Midbrain (tissue), 1 donor: ENCODE data around the gene ILKAP.
A peak's percentile ranks its signal among the peaks of the same experiment; 100 is the strongest.
"Not testable (repeated sequence)": the region's sequence is repeated elsewhere in the genome, so short reads cannot be mapped to it uniquely, and the experiment has no call there.

Experiments
- DNase-seq: peaks from one replicate; lab custom pipeline; 2025; lab: John Stamatoyannopoulos, UW

ILKAP gene

DNA sequence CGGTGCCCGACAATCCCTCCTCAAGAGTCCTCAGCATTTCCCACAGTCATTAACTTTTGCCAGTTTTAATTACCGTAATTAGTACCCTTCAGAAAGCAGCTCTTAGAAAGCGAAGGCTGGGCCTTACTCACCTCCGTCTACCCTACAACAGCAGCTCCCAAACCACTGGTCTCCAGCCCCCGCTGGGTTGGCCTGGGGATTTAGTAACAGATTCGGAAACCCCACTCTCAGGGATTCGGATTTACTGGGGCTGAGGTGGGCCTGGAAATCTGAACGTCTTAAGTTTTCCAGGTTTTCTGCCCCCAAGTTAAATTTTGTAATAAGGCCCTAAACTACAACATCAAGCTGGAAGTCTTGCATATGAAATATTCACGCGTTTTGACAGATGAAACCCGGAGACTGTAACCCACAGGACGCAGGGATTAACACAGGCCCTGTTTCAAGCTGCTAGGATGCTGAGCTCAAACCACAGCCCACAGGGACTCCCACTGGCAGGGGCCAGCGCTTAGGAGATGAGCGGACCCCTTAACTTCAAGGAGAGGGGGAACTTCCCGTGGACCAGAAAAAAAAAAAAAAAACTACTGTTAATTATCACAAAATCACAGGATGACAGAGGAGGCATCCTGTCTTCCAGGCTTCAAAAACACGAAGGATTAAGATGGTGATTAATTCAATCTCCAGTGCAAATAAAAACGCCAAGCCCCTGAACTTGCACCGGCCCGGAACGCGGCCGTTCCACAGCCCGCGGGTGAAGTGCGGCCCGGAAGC lies 985 bp downstream of the ILKAP start:
- DNase-seq = no peak

DNA sequence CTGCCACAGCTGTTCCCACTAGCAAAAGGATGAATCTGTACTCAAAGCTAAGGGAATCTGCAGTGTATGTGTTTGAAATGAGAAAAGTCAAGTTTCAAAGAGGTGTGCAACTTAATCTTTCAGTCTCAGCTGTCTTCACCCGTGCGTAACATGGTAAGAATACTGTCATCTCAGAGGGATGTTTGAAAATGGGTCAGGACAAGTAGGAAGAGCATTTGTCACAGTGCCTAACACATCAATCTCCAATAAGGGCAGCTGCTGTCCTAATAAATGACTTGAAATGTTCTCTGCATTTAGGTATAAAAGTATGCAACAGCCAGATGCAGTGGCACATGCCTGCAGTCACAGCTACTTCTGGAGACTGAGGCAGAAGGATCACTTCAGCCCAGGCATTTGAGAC lies 13.1 kb downstream of the ILKAP start:
- DNase-seq = no peak

DNA sequence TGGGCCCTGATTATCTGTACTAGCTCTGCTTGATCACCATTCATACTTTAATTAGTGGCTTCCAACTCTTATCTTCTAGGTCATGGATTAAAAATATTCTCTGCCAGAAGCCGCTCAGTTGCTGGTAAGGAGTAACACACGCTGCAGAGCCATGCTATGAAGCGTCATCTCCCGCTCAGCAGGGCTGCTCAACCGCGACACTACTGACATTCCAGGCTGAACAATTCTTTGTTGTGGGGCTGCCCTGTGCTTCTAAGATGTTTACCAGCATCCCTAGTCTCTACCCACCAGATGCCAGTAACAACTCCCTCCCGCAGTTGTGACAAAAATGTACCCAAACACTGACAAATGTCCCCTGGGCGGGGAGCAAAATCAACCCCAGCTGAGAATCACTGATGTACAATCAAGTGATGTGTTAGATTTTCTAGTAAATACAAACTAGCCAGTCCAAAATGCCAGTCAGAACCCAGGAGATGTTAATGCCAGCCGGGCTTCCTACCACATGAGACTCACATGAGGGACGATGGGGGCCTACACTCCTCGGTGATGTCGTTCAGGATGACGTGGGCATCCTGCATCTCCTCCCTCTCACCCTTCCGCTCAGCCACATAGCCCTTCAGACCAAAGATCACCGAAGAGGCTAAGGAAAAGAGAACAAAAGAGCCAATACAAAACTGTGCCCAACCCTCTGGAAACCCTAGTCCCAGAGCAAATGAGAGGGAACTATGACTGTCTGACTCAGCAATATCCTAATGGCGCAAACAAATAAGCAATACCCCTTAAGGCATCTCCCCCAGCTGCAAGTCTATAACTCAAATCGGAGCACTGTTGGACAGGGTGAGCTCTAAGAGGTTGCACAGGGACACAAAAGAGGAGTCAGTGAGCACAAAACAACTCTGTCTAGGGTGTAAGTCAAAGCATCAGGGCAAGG lies 15.6 kb downstream of the ILKAP start:
- peak; percentile 43 for DNase-seq

DNA sequence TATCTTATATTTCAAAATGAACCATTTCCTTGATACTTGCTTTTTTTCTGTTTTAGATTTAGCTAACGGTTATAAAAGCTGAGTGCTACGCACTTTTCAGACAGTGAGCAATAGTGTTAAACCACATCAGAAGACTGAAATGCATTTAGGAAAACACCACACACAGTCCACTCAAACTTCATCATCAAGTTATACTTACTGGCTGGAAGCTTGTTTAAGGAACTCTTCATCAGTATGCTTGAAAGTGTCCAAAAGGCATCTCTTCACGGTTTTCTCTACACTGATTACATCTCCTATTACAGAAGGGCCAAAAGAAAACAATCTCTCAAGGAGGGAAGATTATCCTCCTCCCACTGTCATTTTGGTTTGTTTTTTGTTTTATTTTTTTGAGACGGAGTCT lies 19.7 kb downstream of the ILKAP start:
- no peak for DNase-seq

DNA sequence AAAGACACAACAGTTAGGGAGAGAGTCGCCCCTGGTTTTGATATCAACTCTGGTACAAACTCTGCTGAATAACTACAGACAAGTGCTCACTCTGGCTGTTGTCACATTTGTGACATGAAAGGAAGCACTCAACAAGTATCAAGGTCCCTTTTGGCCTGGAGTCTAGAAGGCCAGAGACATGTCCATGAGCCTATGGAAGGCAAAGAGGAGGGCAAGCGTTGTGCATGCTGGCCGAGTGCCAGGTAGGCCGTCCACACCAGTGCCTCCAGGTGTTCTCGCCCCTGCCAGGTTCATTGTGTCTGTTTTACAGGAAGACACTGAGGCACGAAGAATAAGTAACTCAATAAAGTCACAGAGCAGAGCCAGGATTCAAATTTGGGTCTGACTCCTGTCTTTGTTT lies 21.1 kb downstream of the ILKAP start:
- no peak for DNase-seq

DNA sequence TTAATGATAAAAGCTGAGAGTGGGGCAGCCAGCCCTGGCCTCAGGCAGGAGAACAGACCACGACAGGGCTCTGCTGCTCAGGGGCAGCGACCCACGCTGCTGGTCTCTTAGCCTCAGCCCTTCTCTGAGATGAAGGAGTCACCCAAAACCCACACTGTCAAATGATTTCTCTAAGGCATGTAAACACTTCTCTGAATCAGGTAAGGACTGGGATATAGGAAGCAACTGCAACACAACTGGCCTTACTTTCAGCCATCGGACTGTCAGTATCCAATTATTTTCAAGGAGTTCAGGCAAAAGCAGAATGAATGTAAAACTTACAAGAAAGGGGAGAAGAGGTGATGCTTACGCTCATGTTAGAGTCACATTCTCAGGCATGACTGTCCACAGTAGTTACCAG lies 22.9 kb downstream of the ILKAP start:
- no peak for DNase-seq

DNA sequence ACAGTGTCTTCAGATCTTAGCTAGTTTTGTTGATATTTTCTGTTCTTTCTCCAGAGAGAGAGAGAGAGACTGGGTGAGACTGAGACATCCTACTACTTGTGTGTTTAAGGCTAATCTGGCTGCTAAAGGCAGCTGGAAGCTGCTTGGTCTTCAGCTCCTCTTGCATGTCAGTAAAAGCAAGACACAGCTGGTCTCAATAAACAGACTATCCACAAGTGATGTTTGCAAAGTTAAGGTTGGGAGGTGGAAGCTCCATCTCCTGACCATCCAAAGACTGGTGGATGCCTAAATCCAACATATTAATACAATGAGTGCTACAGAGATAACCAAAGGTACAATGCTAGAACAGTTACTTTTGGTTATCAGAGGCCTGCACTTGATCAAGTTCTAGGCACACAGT lies 26.9 kb downstream of the ILKAP start:
- no peak for DNase-seq

DNA sequence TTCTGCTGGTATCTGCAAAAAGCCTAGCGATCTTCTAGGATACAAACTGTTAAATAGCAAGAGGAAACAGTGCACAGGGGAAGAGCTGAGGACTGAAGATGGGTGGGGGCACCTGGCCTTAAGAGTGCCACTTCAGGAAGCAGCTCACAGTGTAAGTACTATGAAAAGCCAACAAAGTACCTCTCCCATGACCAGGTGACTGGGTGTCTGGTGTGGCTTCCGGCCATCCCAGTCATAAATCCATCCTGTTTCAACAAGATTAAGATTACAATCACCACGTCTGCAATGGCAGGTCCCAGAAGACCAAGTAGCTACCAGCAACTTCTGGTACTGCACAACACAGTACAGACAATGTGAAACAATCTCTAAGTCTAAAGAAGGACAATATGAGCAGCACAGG lies 28.8 kb downstream of the ILKAP start:
- no peak for DNase-seq

DNA sequence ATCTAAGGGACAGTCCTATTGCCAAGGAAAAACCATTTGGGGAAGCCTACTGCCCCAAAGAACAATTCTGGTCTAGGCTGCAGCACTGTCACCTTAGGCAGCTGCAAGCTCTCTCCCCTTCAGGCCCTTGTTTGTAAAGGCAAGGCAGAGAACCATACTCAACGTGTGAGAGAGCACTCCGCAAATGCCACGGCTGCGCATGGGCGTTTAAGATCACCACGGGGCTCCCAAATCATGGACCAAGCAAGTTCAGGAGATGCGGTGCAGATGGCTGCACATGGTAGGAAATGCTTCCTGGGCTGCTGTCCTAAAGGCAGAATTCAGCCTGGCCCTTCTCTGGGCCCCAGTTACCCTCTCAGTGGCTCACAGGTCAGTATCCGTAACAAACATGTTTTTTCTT lies 29.2 kb downstream of the ILKAP start:
- no peak for DNase-seq

DNA sequence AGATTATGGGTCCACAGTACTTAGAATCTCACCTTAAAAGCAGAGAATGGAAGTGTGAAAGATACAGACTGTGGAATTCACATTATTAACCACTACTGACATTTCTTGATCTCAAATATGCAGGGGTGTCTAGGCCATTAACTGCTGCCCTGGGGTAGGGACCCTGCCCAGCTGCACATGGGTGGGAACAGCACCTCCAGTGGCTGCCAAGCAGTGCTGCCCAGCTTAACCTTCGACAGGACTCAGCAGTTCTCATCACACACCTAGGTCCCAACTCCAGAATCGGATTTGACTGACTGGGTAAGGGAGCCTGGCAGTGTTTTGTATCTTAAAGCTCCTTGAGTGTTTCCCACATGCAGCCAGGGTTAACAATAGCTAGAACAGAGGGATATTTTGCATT lies 29.8 kb downstream of the ILKAP start:
- no peak for DNase-seq

DNA sequence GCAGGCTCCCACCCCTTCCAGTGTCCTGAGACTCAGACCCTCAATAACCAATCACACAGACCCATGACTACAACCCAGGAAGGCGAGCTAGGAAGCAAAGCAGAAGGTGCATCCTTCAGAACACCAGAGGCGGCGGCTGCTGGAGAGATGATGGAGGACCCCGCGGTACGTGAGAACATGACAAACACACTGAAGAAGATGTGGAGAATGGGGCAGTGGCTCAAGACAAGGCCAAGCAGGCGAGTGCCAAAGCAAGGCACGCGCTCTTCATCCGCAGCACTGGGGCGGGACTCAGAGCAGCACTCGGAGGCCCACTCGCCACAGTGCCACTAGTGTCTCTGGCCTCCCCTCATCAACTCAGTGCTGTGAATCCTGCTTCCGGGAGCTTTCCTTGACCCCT lies 31.1 kb downstream of the ILKAP start:
- DNase-seq = no peak

DNA sequence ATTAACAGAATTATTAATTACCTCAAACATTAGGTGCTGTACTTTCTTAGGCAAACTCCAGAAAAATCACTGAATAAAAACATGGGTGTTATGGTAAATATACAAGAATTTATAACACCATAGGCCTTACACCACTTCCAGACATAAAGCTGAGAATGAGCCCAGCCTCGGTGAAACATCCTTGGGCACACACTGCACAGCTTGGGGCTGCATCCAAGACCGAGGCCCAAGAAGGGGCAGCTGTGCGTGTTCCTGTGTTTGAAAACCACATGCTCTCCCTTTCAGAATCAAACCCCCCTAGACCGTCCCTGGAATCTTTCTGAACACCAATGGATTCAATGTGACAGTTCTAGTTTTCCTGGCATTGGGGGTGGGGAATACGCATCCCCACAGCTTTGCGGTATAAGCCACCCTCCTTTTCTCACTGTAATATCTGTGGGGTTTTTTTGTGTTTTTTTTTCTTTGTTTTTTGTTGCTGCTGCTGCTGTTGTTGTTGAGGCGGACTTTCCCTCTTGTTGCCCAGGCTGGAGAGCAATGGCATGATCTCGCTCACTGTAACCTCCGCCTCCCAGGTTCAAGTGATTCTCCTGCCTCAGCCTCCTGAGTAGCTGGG lies 31.8 kb downstream of the ILKAP start:
- no peak for DNase-seq

DNA sequence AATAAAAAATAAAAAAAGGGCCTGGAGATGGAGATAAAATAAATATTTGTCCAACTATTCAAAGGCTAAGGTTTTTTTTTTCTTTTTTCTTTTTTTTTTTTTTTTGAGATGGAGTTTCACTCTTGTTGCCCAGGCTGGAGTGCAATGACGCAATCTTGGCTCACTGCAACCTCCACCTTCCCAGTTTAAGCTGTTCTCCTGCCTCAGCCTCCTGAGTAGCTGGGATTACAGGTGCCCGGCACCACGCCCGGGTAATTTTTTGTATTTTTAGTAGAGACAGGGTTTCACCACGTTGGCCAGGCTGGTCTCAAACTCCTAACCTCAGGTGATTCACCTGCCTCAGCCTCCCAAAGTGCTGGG lies 32.4 kb downstream of the ILKAP start:
- not testable (repeated sequence) for DNase-seq

DNA sequence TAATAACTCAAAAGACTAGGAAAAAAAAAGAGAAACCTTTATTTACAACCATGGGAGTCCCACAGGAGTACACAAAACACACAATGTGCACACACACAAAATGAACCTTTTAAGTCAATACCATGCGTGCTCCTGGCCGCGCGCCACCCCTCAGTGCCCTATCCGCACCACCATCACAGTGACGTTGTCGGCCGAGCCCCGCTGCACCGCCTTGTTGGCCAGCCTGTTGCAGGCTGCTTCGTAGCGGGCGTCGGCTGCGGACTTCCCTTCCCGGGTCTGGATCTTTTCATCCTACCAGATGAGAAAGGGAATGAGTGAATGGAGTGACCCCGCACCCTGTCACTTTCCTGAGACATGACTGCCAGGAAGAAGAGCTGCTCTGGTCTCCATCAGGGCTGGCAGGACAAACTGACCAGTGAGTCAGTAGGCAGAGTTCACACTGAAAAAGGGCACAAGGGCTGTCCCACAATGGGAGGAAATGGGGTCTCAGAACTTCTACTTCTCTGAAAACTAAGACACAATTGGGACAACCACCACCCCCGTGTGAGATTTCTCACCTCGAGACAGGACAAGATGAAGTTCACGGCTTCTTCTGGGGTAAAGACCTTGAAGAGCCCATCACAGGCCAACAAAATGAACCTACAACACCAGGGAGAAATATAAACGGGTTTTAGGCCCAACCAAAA lies 33.0 kb downstream of the ILKAP start:
- DNase-seq = no peak

DNA sequence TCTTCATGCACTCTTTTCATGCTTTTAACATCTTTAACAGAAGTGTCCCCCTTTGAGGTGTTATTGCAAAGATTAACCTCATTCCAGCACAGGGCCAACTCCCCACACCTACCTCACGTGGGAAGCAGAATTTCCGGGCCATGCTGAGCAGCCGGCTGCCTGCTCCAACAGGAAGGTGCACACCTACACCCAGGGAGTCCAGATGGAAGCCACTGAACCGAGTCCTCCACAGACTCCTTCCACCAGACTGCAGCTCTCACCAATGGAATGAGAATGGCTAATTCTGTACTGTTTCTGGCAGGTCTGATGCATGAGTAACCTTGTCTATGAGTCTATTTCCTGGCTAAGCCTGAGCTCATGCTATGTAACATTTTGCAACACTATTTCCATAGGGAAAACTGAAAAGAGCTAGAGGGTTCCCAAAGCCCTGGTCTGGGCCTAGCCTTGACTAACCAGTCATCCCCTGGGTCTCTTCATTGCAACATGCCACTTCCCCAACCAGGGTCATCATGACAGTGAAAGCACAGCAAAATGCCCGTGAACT lies 33.7 kb downstream of the ILKAP start:
- DNase-seq = no peak

DNA sequence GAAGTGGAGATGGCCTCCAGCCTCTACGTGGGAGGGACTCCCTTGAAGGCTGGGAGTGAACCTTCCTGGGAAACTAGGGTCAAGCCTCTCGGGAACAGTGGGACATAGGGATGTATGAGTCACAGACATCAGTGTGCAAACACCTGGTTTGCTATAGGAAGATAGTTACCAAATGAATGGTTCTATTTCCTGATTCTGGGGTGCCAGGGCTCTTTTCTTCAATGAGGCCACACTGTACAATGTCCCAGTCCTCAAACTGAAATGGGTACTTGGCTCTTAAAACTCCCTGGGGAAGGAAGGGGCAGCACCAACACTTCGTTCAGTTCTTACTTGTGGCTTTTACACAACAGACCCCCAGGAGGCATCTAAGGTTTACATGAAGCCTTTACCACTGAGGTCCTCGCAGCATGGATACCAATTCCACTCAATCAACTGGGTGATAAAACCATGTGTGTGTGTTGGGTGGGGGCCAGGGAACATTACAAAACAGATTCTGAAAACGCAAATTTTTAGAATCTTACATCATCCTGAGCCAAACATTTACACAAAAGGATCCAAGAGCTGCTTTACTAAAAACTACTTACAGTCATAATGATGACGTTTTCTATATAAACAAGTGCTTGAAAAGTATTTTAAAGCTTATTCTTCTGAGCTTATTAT lies 34.3 kb downstream of the ILKAP start:
- DNase-seq = no peak

DNA sequence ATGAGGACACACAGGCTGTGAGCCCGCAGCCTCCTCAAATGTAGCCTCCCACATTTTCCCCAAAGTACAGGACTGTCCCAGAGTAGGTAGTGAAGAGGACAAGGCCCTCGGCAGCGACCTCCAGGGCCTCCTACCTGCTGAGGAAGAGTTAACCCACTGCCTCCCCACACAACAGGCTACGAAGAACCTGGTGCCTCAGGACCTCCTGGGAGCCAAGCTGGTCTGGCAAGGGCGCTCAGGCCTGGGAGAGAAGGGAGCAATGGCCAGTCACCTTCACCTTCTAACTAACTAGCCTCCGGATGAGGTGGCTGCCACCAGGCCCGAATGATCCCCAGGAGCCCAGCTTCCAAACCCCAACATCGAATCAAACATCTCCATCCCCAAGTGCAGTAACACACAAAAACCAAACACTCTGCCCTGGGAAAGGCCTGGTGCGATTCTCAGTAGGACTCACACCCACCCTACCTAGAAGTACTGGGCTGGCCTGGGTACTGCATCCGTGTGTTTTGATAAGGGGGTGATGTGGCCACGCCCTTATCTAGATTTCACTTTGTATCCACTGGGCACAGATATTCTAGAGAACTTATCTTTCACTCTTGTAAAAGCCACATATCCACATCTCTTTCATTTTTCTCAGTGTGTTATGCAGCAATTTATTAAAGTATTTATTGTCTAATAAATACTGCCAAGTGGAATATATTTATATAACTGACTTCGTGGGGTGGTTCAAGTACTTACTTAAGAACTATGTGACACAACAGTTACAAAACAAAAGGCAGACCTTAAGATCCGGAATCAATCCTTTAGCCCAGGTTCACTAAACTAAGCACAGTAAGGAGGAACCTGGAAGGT lies 35.1 kb downstream of the ILKAP start:
- DNase-seq = no peak

DNA sequence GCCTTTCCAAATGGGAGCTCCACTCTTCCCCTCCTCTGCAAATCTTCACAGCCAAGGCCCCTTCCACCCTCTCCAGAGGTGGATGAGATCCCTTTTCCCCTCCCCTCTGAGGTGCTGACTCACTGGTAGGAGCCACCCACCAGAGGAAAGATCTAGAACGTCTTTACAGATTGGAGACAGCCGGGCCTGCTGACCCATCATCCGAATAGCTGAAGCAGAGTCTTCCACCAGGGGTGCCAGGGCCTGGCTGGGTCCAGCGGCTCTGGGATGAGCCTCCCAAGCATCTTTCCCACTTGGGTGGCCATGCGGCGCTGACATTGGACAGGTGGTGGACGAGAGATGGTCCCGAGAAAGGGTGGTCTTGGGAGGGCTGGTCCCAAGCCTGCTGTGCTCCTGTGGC lies 35.7 kb downstream of the ILKAP start:
- no peak for DNase-seq

DNA sequence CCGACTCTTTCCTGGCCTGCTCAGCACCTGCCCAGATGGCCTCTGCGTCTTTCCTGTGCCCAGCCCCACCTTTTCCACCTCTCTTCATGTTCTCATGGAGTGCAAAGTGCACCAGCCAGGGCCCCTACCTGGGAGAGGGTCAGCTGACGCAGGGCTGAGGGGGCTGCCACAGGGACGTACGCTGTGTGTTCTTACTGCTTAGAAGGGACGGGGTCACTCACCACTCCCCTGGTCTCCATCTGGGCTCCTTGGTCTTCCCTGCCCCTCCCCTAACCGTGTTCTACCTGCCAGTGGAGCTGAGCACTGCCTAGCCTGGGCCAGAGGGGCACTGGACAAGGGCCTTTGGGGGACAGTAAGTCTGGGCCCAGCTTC lies 36.2 kb downstream of the ILKAP start:
- DNase-seq = no peak
